ENCODE data around the gene POPDC3. TPM values are rescaled to one million over a fixed set of nuclear protein-coding genes. Genes with fewer than 3 reads are reported as not detected.
"Not testable (repeated sequence)": the region's sequence is repeated elsewhere in the genome, so short reads cannot be mapped to it uniquely, and the experiment has no call there.

Gene POPDC3
- total and polyA plus RNA-seq, 8 donors: 2.9 to 19.7 (median 6.7) TPM; not detected in 3

GRCh38 chr6:105223242-105223641 lies 43.4 kb upstream of the POPDC3 start:
- no peak for TF ChIP-seq POLR2AphosphoS5 (IDR thresholded peaks at IDR 0.05)
- TF ChIP-seq CTCF (IDR thresholded peaks at IDR 0.05): no peak
- TF ChIP-seq POLR2A (IDR thresholded peaks at IDR 0.05): no peak
- no peak for TF ChIP-seq EP300 (IDR thresholded peaks at IDR 0.05)
- no peaks in the 10 kb centered on the region for H3K36me3 ChIP-seq
- no peaks in the 10 kb centered on the region for H3K4me1 ChIP-seq
- DNase-seq: no peak
- no peaks in the 10 kb centered on the region for H3K27me3 ChIP-seq
- H3K4me3 ChIP-seq: no peak overlapping the region
- H3K27ac ChIP-seq: no peak overlapping the region
- 87 to 100% (median 92%) methylated on average over 1 of the region's 1 CpG for WGBS, 5 donors
- no peaks in the 10 kb centered on the region for H3K9me3 ChIP-seq
- intact Hi-C loops (cut with DNase I; ENCODE audit: low total_unique reads): no loop called here

GRCh38 chr6:105221219-105221618 lies 41.4 kb upstream of the POPDC3 start:
- not testable (repeated sequence) for H3K27ac ChIP-seq

DNA sequence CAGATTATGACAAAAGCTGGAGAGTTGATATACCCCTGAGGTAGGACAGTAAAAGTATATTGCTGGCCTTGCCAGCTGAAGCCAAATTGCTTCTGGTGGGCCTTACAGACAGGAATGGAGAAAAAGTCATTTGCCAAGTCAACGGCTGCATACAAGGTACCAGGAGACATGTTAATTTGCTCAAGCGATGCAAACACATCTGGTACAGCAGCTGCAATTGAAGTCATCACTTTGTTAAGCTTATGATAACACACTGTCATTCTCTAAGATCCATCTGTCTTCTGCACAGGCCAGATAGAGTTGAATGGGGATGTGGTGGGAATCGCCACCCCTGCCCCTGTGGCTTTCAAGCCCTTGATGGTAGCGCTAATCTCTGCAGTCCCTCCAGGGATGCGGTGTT lies 40.4 kb upstream of the POPDC3 start:
- no peaks in the 10 kb centered on the region for H3K4me1 ChIP-seq
- 73 to 85% (median 84%) methylated on average over 5 of the region's 5 CpGs for WGBS, 5 donors
- intact Hi-C loops (cut with DNase I; ENCODE audit: low total_unique reads): no loop called here

More at GRCh38 chr6:105221219-105221618, 41.4 kb upstream of the POPDC3 start:
- H3K9me3 ChIP-seq; H3K27me3 ChIP-seq; intact Hi-C loops (cut with DNase I; ENCODE audit: low total_unique reads); DNase-seq; H3K4me3 ChIP-seq; H3K4me1 ChIP-seq; H3K36me3 ChIP-seq: not testable (repeated sequence)
- 89 to 96% (median 92%) methylated on average over 2 of the region's 2 CpGs for WGBS, 5 donors

GRCh38 chr6:105219218-105219617 lies 39.4 kb upstream of the POPDC3 start:
- H3K4me3 ChIP-seq; H3K9me3 ChIP-seq; H3K27me3 ChIP-seq; H3K27ac ChIP-seq; DNase-seq; intact Hi-C loops (cut with DNase I; ENCODE audit: low total_unique reads); H3K4me1 ChIP-seq; H3K36me3 ChIP-seq: not testable (repeated sequence)
- 88 to 95% (median 92%) methylated on average over 9 of the region's 9 CpGs for WGBS, 5 donors

More for the DNA sequence above, 40.4 kb upstream of the POPDC3 start:
- Histone ChIP-seq H3K4me3 (no peak overlapping the region), H3K27ac (no peak overlapping the region), H3K27me3 (no peaks in the 10 kb centered on the region), H3K9me3 (no peaks in the 10 kb centered on the region), H3K36me3 (no peaks in the 10 kb centered on the region)
- no peak for TF ChIP-seq POLR2AphosphoS5 (IDR thresholded peaks at IDR 0.05)
- TF ChIP-seq POLR2A (IDR thresholded peaks at IDR 0.05): no peak
- DNase-seq: no peak

GRCh38 chr6:105215506-105215905 lies 35.7 kb upstream of the POPDC3 start:
- Histone ChIP-seq H3K27ac (no peak overlapping the region), H3K4me3 (no peak overlapping the region), H3K27me3 (no peaks in the 10 kb centered on the region), H3K4me1 (no peaks in the 10 kb centered on the region), H3K36me3 (no peaks in the 10 kb centered on the region), H3K9me3 (no peaks in the 10 kb centered on the region)
- TF ChIP-seq CTCF (IDR thresholded peaks at IDR 0.05) (no peak), EP300 (IDR thresholded peaks at IDR 0.05) (no peak), POLR2A (IDR thresholded peaks at IDR 0.05) (no peak), POLR2AphosphoS5 (IDR thresholded peaks at IDR 0.05) (no peak)
- no peak for DNase-seq
- intact Hi-C loops (cut with DNase I; ENCODE audit: low total_unique reads): no loop called here
- 76 to 93% (median 88%) methylated on average over 3 of the region's 3 CpGs for WGBS, 5 donors

DNA sequence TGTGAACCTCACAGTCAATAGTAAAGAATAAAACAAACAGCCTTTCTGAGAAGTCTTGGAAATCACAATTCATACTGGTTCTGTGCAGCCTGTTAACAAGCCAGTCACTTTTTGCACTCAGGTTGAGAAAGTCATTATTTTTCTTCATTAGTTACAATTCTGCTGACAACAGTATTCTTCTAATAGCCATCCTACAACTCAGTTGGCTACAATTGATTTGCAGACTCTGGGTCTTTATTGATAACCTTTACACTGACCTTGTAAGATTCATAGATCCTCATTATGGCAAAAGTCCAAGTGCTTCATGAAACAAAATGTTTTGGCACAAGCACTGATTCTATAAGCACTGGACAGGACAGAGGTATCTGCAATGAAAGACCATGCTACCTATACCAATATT lies 34.9 kb upstream of the POPDC3 start:
- intact Hi-C loops (cut with DNase I; ENCODE audit: low total_unique reads): no loop called here
- TF ChIP-seq CTCF (IDR thresholded peaks at IDR 0.05) (no peak), EP300 (IDR thresholded peaks at IDR 0.05) (no peak), POLR2AphosphoS5 (IDR thresholded peaks at IDR 0.05) (no peak), POLR2A (IDR thresholded peaks at IDR 0.05) (no peak)
- Histone ChIP-seq H3K4me3 (no peak overlapping the region), H3K4me1 (no peaks in the 10 kb centered on the region), H3K27me3 (no peaks in the 10 kb centered on the region), H3K27ac (no peak overlapping the region), H3K9me3 (no peaks in the 10 kb centered on the region), H3K36me3 (no peaks in the 10 kb centered on the region)
- DNase-seq: no peak

Measured in stomach (tissue), 9 donors.